Endothelial cell (in vitro differentiated cells): ENCODE data around the gene GUK1. TPM values are rescaled to one million over a fixed set of nuclear protein-coding genes. Genes with fewer than 3 reads are reported as not detected.

Experiments used
- DNase-seq: peaks from one replicate; pipeline ENCODE4 v3.0.0; 2021; ENCODE audit warnings: low spot score
- H3K27ac Mint-ChIP-seq: one replicate; pipeline ENCODE4 v1.8.0; 2021; ENCODE audit warnings: mixed read lengths, inconsistent platforms; ENCODE audit not compliant: unreplicated experiment
- H3K27me3 Mint-ChIP-seq: one replicate; pipeline ENCODE4 v1.8.0; 2021; ENCODE audit warnings: mild to moderate bottlenecking, moderate library complexity, mixed read lengths, inconsistent platforms; ENCODE audit not compliant: unreplicated experiment
- H3K36me3 Mint-ChIP-seq: one replicate; pipeline ENCODE4 v1.8.0; 2021; ENCODE audit warnings: mild to moderate bottlenecking, low read depth, mixed read lengths, inconsistent platforms; ENCODE audit not compliant: unreplicated experiment
- H3K4me1 Mint-ChIP-seq: one replicate; pipeline ENCODE4 v1.8.0; 2021; ENCODE audit warnings: mild to moderate bottlenecking, mixed read lengths, inconsistent platforms; ENCODE audit not compliant: unreplicated experiment
- H3K4me3 Mint-ChIP-seq: one replicate; pipeline ENCODE4 v1.8.0; 2021; ENCODE audit warnings: mild to moderate bottlenecking, mixed read lengths, inconsistent platforms; ENCODE audit not compliant: unreplicated experiment
- H3K9me3 Mint-ChIP-seq: one replicate; pipeline ENCODE4 v1.8.0; 2021; ENCODE audit warnings: mixed read lengths, inconsistent platforms; ENCODE audit not compliant: unreplicated experiment
- total RNA-seq: library from RNA; stranded (reverse); fragmentation: NEBNext Ultra II Directional; extraction: Animal tissue kit (Norgen Biotek cat#: 25700); gene quantifications from one replicate; pipeline ENCODE4 v1.2.1, GENCODE V29; 2021; ENCODE audit not compliant: unreplicated experiment
- TF ChIP-seq, protein P1 (sequence below): fragments of 200-600 bp; sonication (generic); IDR thresholded peaks from one replicate; pipeline ENCODE4 v1.5.0; 2021; ENCODE audit warnings: antibody characterized with exemption; ENCODE audit not compliant: unreplicated experiment

Gene GUK1
- total RNA-seq, 1 donor from 2014 or later: 280 TPM

DNA sequence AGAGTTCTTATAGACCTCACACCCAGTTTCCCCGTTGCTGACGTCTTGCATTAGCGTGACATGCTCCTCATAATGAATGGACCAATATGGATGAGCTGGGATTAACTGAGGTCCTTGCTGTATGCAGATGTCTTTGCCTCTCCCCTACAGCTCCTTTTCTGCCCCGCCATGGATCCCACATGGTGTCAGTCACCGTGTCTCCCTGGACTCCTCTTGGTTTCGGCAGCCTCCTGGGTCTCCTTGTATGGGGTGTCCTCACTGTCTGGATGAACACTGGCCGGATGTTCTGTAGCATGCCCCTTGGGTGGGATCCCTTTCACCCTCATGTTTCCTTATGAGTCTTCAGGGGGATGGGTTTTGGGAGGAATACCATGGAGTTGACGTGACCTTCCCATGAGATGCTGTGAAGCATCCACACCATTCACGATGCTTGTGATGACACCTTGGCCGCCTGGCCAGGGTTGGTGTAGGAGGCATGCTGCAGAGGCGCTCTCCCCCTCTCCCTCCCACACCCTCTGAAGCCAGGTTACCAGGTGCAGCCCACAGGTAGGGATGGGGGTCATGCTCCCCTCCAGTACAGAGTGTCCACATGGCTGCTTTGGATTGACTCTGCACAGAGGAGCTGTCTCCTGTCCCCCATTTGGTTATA lies 14.1 kb downstream of the GUK1 start:
- Mint-ChIP-seq H3K27ac (no peak overlapping the region), H3K27me3 (peaks cover 7% of the 10 kb centered on the region), H3K4me3 (no peak overlapping the region), H3K4me1 (peaks cover 9% of the 10 kb centered on the region), H3K9me3 (no peaks in the 10 kb centered on the region), H3K36me3 (no peaks in the 10 kb centered on the region)
- TF ChIP-seq, protein P1, sequence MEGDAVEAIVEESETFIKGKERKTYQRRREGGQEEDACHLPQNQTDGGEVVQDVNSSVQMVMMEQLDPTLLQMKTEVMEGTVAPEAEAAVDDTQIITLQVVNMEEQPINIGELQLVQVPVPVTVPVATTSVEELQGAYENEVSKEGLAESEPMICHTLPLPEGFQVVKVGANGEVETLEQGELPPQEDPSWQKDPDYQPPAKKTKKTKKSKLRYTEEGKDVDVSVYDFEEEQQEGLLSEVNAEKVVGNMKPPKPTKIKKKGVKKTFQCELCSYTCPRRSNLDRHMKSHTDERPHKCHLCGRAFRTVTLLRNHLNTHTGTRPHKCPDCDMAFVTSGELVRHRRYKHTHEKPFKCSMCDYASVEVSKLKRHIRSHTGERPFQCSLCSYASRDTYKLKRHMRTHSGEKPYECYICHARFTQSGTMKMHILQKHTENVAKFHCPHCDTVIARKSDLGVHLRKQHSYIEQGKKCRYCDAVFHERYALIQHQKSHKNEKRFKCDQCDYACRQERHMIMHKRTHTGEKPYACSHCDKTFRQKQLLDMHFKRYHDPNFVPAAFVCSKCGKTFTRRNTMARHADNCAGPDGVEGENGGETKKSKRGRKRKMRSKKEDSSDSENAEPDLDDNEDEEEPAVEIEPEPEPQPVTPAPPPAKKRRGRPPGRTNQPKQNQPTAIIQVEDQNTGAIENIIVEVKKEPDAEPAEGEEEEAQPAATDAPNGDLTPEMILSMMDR: no peak
- no peak for DNase-seq

- peak overlapping the region; percentile 34 for H3K4me3 Mint-ChIP-seq
- H3K27me3 Mint-ChIP-seq: peaks cover 7% of the 10 kb centered on the region
Measured at GRCh38 chr1:228154670-228155571, 14.8 kb downstream of the GUK1 start.

GRCh38 chr1:228155596-228156514 lies 15.8 kb downstream of the GUK1 start:
- Mint-ChIP-seq H3K27ac (no peak overlapping the region), H3K36me3 (no peaks in the 10 kb centered on the region), H3K9me3 (no peaks in the 10 kb centered on the region), H3K4me3 (no peak overlapping the region), H3K27me3 (peaks cover 7% of the 10 kb centered on the region), H3K4me1 (peaks cover 13% of the 10 kb centered on the region)
- TF ChIP-seq, protein P1: no peak
- DNase-seq: no peak

More at GRCh38 chr1:228154670-228155571, 14.8 kb downstream of the GUK1 start:
- Mint-ChIP-seq H3K4me1 (peaks cover 13% of the 10 kb centered on the region), H3K27ac (no peak overlapping the region), H3K36me3 (no peaks in the 10 kb centered on the region), H3K9me3 (no peaks in the 10 kb centered on the region)
- TF ChIP-seq, protein P1: no peak
- DNase-seq: no peak

- Mint-ChIP-seq H3K36me3 (no peaks in the 10 kb centered on the region), H3K9me3 (no peaks in the 10 kb centered on the region), H3K27me3 (peaks cover 7% of the 10 kb centered on the region), H3K27ac (no peak overlapping the region), H3K4me1 (peaks cover 14% of the 10 kb centered on the region), H3K4me3 (no peak overlapping the region)
- TF ChIP-seq, protein P1: no peak
- DNase-seq: no peak
Measured at GRCh38 chr1:228156515-228156881, 16.4 kb downstream of the GUK1 start.
